GM18520 (cell line): ENCODE measurements around the gene C21orf91.
"Not testable (repeated sequence)": the region's sequence is repeated elsewhere in the genome, so short reads cannot be mapped to it uniquely, and the experiment has no call there.

Experiments used
- ATAC-seq: cut with Tn5 transposase; IDR thresholded peaks from one replicate; pipeline ENCODE4 v1.9.1; 2021; ENCODE audit not compliant: unreplicated experiment

The C21orf91 gene

DNA sequence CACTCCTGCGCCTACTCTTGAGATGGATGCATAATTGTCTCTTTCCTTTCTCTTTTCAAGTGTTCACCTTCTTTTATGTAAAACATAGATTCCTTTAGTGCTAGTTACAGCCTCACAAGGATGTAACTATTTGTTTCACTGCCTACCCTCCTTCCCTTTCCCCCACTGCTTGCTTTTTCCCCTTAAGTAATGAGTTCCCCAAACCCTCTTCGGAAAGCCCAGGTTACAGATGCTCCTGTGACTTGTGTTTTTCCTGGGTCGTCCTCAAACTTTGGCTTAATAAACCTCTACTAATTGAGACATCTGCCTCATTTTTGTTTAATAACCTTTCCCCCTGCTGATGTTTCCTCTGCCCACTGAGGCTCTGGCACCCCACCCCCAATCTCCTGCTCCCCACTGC lies 39.2 kb downstream of the C21orf91 start:
- ATAC-seq = no peak

DNA sequence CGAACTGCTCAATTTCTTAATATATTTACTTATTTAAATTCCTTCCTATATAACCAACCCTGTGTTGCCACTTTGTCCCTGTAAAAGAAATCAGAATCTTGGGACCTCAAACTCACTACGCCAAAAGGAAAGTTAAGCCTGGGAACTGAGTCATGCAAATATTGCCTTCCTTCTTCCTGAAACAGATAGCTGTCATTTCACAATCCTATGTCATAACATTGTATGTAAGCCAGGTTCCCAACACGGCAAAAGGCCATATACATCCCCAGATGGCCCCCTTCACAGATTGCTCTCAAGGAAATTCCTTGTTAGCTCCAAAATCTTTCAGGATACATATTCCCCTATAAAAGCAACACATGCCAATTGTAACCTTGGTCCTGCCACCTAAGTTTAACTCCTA lies 39.7 kb downstream of the C21orf91 start:
- no peak for ATAC-seq

DNA sequence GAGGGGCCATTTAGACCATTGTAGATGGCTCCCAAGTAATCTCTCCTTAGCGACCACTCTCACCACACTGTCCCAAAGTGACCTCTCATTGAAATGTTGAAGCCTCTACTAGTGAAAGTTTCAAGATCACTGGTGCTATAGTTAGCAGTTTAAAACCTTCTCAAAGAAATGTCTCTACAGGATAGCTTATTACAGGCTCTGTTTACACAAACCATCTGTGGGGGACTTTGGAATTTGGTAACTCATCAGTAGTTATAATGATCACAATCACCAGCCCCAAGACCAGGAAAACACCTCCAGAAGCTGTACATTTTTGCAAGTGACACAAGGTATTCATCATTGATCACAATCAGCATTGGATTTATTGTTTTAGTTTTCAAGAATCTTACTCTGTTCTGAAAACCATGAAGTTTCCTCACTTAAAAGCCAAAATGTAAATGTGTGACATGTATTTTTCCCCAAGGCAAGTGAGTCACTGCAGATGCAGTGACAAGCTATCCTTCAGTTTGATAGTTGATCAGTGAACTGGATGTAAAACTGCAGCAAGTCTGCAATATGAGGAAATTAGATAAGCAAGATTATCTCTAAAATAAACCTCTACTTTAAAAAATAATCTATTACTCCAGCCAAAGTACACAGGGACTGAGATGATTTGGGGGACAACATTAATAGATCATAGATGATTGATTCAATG lies 41.9 kb downstream of the C21orf91 start:
- ATAC-seq = no peak

DNA sequence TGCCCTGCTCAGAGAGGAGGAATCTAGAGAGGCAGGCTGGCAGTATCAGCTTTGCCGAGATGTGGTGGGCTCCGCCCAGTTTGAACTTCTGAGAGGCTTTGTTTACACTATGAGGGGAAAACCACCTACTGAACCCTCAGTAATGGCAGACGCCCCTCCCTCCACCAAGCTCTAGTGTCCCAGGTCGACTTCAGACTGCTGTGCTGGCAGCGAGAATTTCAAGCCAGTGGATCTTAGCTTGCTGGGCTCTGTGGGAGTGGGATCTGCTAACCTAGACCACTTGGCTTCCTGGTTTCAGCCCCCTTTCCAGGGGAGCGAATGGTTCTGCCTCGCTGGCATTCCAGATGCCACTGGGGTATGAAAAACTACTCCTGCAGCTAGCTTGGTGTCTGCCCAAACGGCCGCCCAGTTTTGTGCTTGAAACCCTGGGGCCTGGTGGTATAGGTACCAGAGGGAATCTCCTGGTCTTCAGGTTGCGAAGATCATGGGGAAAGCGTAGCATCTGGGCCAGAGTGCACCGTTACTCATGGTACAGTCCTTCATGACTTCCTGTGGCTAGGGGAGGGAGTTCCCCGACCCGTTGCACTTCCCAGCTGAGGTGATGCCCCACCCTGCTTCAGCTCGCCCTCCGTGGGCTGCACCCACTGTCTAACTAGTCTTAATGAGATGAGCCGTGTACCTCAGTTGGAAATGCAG lies 43.6 kb downstream of the C21orf91 start:
- ATAC-seq = peak; percentile 62

DNA sequence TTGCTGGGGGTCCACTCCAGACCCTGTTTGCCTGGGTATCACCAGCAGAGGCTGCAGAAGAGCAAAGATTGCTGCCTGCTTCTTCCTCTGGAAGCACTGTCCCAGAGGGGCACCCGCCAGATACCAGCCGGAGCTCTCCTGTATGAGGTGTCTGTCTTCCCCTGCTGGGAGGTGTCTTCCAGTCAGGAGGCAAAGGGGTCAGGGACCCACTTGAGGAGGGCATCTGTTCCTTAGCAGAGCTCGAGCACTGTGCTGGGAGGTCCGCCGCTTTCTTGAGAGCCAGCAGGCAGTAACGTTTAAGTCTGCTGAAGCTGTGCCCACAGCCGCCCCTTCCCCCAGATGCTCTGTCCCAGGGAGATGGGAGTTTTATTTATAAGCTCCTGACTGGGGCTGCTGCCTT lies 44.1 kb downstream of the C21orf91 start:
- not testable (repeated sequence) for ATAC-seq

DNA sequence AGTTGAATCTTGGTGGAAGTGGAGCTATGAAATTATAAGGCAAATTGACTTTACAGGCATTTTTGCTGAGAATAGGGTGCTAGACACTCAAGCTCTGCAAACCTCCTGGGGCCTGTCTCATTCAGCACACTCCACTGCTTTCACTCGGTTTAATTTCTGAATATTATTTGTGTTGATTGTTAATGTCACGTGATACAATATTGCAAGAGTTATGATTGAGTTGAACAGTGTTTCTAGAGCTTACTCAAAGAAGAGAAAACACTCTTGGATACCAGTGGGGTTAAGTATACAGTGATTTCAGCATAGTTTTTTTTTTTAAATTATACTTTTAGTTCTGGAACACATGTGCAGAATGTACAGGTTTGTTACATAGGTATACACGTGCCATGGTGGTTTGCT lies 49.7 kb downstream of the C21orf91 start:
- ATAC-seq = no peak

DNA sequence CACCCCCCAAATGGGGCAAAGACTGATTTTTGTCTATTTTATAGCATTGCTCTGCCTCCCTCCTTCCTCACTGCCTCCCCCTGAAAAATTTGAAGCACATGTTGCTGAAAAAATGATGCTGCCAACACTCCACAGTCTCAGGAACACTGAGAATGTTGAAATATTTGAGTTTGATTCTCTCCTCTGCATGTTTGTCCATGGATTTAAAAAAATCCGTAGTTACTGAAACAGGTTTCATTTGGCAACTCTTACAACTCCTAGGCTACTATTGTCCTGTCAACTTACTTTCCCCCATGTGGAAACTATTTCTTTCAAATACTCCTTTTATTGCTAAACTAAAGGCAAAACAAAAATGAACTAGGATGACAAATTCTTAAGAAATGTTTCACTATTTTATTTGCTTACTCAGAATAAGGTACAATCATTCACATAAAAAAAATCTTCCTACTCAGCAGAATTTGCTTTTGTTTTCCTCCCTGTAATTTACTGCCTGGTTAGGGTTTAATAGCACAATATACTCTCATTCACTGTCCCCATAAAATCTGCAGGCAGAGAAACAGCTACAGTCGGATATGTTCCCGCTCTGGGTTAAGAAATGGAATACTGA lies 50.2 kb downstream of the C21orf91 start:
- ATAC-seq = no peak

DNA sequence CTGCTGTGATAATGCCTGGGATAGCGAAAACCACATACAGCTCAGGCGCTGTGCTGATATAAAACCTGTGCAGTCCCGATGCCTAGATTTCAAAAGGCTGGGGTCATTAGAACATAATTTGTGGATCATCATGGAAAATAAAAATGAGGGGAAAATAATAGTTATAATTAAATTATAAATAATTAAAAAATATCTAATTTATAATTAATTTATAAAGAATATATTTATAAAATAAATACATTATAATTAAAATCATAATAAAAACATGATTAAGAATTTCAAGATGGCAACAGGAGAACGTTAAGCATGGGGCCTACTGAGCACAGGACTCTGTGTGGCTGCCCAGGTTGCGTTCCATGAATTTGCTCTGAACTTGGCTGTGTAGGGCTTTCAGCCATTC lies 53.9 kb downstream of the C21orf91 start:
- ATAC-seq = no peak

DNA sequence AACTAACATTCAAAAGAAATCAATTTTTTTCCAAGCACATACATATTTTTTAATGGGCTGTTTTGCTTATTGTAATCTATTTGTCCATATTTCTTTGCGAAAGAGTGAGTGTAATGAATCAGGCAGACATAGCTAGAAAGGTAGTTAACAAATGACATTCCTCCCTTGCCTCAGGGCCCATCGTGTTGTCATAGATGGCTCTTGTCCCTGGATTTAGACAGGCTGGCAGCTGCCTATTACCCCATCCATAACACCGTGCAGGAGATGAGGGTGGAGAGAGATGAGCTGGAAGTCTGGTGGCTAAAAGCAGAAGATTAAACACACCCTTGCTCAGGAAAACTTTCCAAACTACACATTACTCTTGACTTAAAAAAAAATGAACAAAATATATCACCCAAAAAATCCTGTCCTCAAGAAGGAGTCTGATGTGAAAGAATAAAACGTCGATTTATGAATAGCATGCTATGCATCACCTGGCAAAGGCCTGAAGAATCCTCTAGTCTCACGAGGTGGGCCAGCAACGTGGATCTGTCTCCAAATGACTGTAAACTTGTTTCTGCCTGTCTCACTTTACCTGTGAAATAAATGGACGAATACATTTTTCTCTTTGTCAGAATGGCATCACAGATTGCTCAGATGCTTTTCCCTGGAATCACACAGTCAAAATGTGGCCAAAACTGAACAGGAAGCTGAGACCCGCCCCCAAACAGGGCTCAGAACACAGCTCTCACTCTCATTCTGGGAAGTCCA lies 55.7 kb downstream of the C21orf91 start:
- ATAC-seq = no peak

DNA sequence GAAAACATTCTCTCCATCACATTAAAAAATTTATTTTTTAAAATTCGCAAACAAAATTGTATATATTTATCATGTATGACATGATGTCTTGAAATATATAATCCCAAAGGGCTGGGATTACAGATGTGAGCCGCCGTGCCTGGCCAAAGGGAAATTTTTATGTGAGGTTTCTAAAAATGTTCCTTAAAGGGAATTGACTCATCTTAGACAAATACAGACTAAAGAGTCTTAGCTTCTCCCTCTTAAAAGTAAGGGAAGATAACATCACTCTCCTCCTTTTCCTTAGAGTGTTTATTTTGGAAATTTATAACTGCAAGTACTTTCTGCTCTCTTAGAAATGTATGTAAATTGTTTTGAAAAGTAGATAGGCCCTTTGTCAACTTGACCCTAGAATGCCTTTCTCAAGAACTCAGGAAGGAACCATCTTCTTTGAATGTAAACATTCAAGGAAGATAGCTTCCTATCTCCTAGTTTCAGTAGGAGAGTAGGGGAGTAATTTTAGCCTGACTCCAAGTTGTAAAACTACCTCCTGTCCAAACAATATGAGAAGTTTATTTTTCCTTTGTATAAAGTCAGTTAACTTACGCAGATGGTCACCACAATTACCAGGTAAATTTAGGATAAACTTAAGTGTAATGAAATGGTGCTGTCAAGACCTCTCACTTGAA lies 59.5 kb downstream of the C21orf91 start:
- ATAC-seq = no peak

DNA sequence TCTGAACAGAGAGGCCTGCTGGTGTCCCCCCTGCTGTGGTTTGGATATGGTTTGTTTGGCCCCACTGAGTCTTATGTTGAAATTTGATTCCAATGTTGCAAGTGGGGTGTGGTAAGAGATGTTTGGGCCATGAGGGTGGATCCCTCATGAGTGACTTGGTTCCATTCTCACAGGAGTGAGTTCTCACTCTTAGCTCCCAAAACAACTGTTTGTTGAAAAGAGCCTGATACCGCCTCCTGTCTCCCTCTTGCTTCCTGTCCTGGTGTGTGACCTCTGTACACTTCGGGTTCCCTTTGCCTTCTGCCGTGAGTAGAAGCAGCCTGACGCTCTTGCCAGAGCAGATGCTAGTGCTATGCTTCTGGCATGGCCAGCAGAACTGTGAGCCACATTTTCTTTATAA lies 60.5 kb downstream of the C21orf91 start:
- no peak for ATAC-seq

DNA sequence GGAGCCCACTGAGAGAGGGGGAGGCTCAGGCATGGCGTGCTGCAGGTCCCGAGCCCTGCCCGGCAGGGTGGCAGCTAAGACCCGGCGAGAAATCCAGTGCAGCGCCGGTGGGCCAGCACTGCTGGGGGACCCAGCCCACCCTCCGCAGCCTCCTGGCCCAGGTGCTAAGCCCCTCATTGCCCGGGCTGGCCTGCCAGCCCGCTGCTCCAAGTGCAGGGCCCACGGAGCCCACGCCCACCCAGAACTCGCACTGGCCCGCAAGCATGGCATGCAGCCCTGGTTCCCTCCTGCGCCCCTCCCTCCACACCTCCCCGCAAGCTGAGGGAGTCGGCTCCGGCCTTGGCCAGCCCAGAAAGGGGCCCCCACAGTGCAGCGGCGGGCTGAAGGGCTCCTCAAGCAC lies 61.5 kb downstream of the C21orf91 start:
- no peak for ATAC-seq

DNA sequence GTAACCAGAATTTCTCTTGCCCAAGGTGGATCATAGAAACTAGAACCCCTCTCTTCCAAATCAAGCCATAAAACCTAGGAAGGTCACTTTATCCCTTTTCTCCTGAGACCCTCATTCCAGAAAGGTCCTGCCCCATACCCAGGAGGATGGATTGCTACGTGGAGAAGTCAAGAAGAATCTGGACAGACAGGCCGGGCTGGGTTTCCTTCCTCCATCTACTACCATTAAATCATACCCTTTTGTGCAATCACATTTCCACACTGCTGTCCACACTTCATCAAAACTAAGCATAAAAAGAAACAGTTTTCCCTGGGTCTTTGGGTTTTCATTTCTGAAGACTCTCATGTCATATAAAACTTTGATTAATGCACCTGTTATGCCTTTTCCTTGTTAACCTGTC lies 65.4 kb downstream of the C21orf91 start:
- ATAC-seq = no peak

DNA sequence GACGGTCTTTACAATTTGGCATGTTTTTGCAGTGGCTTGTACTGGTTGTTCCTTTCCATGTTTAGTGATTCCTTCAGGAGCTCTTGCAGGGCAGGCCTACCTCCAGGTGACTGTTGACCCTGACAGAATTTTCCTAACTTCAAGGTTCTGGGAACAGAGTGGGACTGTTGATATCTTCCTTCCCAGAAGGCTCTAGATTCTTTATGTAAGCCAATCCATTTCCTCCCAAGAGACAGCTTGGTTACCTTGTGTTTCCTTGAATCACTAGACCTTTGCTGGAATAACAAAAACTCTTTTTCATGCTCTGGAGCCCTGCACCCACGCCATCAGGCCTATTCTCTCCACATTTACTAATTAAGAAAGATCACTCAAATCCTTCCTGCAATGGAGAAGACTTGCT lies 67.0 kb downstream of the C21orf91 start:
- ATAC-seq = no peak

DNA sequence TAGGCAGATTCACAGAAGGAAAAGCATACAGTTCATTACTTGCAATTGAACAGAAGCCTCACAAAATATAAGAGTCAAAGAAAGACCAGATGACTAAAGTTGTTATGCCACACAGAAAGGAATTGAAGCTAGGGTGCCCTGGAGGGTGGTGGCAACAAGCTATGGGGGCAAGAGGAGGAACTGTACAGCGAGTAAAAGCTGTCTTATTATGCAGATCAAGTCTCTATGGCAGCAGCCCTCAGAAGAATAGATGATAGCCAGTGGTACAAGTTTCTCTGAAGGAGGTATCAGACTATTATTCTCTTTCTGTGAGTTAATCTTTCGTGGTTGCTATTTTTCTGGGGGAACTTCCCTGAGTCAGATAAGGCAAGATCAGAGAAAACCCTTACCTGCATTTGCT lies 72.2 kb downstream of the C21orf91 start:
- no peak for ATAC-seq

DNA sequence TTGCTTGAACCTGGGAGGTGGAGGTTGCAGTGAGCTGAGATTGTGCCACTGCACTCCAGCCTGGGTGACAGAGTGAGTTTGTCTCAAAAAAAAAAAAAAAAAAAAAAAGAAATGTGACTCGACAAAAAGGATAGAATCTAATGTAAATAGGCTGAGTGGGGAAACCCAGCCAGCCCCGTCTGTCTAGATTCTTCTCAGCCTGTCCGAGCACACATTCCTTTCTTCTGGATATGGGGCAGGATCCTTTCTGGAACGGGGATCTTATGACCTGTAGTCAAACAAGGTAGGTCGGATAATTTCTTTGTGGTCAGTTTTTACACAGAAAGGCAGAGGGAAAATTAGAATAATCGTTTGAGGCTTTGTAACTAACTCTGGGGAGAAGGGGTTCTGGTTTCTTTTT lies 74.1 kb downstream of the C21orf91 start:
- no peak for ATAC-seq

DNA sequence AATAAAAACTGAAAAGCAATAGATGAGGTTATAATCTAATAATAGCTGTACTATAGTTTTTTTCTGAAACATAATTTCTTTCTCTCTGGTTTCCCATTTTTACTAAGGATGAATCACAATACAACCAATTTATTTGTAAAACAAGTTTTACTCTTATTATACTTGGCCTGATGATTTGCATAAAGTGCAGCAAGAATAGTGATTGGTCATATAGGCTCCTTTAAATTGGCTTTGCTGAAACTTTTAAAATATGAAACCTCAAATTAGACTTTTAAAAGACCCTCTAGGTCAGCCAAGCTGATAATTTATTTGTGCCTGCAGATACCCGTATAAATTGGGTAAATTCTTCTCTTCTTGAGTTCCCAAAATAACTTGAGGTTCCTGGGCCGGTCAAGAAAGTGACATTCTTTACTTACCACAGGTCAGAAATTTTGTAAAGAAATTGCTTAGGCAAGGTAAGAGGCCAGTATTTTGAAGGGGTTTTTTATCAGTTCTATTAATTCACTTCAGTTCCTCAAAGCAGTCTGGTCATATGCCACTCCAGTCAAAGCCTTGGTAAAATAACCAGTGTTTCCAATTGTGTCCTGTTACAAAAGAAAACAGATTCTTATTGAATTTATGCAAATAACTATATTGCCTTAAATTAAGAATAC lies 76.1 kb downstream of the C21orf91 start:
- ATAC-seq = no peak

DNA sequence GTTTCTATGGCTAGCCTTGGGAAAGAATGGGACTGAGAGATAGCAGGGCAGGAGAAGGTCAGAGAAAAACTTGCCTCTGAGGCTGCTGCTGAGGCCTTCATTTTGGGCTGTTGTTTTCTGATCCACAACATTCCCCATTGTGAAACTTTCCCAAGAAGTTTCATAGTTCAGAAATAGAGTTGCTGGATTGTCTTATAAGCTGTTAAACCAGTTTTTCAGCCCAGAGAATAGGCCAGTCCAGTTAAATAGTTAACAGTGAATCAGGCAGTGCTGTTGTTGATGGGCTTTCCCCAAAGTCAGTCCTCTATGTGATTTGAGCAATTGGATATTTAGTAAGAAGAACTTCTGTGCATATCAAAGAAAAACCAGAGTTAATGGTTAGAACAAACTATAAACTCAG lies 77.0 kb downstream of the C21orf91 start:
- no peak for ATAC-seq
